ENCODE measurements around the gene RNU5B-1.
A peak's percentile ranks its signal among the peaks of the same experiment; 100 is the strongest.

Gene RNU5B-1

DNA sequence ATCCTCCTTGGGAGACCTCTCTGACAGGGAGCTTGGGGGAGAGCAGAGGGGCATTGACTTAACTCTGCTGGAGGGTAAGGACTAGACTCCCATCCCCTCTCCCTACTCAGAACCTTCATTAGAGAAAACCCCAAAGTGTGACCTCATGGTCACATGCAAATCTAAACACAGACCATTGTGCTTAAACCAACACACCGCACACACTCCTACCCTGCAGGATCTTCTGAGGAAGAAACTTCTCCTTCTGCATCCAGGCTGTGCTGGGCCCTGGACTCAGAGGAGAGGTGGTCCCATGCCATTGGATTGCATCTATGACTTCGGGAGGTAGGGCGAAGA is 17.0 kb upstream of the RNU5B-1 start:
- H3K4me3 ChIP-seq (ENCODE audit: low read depth, low read length): no peak overlapping the region

- H3K4me3 ChIP-seq (ENCODE audit: low read depth, low read length): no peak overlapping the region
Measured at GRCh38 chr15:65289261-65289854, 15.1 kb upstream of the RNU5B-1 start.

DNA sequence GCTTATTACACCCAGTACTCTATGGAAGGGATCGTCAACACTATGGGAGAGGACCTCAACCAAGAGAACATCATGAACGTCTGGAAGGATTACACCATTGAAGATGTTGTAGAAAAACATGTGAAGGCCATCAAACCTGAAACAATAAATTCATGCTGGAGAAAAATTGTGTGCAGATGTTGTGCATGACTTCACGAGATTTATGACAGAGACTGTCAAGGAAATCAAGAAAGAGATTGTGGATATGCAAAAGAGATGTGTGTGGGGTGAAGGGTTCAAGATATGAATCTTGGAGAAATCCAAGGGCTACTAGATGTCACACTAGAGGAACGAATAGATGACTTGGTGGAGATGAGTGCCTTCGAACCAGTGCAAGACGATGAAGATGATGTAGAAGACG is 14.2 kb upstream of the RNU5B-1 start:
- no peak overlapping the region for H3K4me3 ChIP-seq (ENCODE audit: low read depth, low read length)

DNA sequence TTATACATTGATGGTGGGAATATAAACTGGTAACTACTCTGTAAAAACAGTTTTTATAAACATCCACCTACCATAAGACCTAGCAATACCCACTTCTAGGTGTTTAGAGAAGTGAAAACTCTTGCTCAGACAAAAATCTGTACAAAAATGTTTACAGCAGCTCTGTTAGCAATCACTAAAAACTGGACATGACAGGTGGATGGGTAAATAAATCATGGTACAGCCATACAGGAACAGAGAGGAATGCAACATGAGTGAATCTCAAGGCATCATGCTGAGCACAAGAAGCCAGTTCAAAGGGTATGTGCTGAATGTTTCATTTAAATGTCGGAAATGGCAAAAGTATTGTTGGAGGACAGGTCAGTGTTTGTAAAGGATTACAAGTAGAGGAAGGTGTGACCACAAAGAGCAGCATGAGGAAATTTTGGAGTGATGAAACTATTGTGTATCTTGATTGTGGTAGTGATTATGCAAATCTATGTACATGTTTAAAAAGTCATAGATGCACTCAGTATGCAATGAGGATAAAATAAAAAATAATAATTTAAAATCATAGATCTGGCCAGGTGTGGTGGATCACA is 11.4 kb upstream of the RNU5B-1 start:
- H3K4me3 ChIP-seq (ENCODE audit: low read depth, low read length): no peak overlapping the region

DNA sequence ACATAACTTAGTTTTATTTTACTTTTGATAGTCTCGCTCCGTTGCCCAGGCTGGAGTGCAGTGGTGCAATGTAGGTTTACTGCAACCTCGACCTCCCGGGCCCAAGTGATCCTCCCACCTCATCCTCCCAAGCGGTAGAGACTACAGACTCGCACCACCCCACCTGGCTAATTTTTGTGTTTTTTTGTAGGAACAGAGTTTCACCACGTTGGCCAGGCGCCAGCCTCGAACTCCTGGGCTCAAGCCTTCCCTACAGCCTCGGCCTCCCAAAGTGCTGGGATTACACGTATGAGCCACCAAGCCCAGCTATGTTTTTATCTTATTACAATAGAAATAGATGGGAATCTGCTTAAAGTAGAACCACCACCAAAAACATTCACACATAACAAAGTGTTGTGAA is 5.7 kb upstream of the RNU5B-1 start:
- H3K4me3 ChIP-seq (ENCODE audit: low read depth, low read length): no peak overlapping the region

DNA sequence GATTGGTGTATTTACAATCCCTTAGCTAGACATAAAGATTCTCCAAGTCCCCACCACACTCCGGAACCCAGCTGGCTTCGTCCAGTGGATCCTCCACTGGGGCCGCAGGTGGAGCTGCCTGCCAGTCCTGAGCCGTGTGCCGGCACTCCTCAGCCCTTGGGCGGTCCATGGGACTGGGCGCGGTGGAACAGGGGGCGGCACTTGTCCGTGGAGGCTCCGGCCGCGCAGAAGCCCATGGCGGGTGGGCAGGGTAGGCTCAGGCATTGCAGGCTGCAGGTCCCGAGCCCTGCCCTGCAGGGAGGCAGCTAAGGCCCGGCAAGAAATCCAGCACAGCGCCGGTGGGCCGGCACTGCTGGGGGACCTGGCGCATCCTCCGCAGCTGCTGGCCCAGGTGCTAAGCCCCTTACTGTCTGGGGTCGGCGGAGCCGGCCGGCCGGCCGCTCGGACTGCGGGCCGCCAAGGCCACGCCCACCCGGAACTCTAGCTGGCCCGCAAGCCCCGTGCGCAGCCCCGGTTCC is 3.5 kb upstream of the RNU5B-1 start:
- H3K4me3 ChIP-seq (ENCODE audit: low read depth, low read length): no peak overlapping the region

DNA sequence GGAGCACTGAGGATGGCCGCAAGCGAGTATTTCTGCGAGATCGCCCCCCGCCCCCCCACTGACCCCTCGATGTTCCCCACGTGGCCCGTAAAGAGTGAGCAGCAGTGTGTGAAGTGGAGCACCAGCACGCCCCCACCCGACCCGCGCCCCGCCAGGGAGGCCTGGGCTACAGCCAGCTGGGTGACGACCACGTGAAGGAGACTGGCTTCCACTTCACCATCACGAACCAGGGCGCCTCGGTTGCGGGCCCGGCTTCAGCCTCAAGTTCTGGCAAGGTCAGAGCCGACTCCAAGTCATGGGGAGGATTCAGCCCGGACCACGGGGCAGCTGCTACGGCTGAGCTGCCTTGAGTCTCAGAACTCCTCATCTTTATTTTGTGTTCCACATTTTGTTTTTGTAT is 2.4 kb upstream of the RNU5B-1 start:
- H3K4me3 ChIP-seq (ENCODE audit: low read depth, low read length): no peak overlapping the region

GRCh38 chr15:65303687-65304380 is 643 bp upstream of the RNU5B-1 start:
- peak overlapping the region; percentile 33 for H3K4me3 ChIP-seq (ENCODE audit: low read depth, low read length)

DNA sequence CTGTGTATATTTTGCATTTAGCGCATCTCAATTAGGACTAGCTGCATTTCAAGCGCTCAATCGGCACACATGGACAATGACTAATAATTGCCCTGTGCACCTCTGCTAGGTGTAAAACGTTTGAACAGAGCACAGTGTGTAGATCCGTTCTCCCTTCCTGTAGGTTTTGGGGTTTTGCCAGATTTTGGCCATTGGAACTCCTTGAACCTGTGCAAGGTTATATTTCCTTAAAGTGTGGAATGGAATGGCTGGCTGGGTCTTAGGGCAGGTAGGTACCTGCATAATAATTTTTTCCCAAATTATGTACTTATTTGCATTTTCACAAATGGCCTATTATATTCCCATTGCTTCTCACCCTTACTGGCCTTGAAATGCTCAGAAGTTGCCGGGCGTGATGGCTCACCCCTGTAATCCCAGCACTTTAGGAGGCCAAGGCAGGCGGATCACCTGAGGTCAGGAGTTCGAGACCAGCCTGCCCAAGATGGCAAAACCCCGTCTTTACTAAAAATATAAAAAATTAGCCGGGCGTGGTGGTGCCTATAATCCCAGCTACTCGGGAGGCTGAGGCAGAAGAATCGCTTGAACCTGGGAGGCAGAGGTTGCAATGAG is 777 bp downstream of the RNU5B-1 start:
- no peak overlapping the region for H3K4me3 ChIP-seq (ENCODE audit: low read depth, low read length)

DNA sequence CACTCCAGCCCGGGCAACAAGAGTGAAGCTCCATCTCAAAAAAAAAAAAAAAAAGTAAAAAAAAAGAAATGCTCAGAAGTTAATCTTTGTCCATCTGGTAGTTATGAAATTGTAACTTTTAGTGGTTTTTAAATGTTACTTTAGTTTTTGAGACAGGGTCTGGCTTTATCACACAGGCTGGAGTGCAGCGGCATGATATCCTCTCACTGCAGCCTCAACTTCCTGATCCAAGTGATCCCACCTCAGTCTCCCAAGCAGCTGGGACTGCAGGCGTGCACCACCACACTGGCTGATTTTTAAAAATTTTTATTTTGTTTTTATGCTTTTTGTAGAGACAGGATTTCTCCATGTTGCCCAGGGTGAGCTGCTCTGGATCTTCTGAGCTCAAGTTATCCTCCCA is 1.3 kb downstream of the RNU5B-1 start:
- H3K4me3 ChIP-seq (ENCODE audit: low read depth, low read length): no peak overlapping the region

DNA sequence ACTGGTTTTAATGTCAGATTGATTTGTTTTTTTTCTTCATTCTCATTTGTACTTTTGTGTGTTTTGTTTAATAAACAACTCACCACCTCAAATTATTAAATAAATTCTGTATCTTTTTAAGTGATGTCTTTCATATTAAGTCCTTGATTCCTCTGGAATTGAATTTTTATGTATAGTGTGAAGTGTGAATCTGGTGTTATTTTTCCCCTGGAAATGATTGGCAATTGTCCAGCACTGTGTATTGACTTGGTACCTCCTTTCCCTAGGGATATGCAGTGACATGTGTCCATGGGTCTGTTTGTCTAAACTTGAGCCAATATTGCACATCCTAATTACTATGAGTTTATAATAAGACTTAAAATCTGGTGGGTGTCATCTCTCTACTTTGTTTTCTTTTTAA is 2.1 kb downstream of the RNU5B-1 start:
- H3K4me3 ChIP-seq (ENCODE audit: low read depth, low read length): no peak overlapping the region

DNA sequence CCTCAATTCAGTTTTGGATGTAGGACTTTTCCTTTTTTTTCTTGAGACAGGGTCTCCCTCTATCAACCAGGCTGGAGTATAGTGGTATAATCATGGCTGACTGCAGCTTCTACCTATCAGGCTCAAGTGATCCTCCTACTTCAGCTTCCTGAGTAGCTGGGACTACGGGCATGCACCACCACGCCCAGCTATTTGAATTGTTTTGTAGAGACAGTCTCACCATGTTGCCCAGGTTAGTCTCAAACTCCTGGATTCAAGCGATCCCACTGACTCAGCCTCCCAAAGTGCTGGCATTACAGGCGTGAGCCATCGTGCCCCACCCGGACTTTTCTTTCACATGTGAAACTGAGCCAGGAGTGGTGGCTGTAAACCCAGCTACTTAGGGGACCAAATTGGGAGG is 3.5 kb downstream of the RNU5B-1 start:
- H3K4me3 ChIP-seq (ENCODE audit: low read depth, low read length): no peak overlapping the region

DNA sequence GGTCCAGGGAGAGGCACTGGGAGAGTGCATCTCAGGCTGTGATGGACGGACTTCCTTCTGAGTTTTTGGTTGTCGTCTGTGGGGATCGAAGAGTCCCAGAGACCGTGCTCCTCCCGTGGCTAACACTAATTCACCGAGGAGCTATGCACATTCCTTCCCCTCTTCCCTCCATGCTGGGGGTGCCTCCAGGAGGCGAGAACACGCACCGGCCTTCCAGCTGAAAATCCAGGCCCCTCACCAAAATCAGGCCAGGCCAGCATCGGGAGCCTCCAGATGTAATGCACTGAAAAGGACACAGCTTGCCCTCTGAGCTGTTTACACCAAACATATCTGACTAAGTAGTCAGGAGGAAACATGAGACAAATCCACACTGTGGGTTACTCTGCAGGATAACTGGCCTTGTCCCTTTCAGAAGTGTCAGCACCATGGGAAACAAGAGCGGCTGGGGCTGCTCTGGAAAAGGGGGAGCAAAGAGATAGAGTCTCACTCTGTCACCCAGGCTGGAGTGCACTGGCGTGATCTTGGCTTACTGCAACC is 5.5 kb downstream of the RNU5B-1 start:
- no peak overlapping the region for H3K4me3 ChIP-seq (ENCODE audit: low read depth, low read length)

GRCh38 chr15:65310431-65311137 is 6.1 kb downstream of the RNU5B-1 start:
- H3K4me3 ChIP-seq (ENCODE audit: low read depth, low read length): no peak overlapping the region

- H3K4me3 ChIP-seq (ENCODE audit: low read depth, low read length): no peak overlapping the region
Measured at GRCh38 chr15:65311760-65312159, 7.3 kb downstream of the RNU5B-1 start.

DNA sequence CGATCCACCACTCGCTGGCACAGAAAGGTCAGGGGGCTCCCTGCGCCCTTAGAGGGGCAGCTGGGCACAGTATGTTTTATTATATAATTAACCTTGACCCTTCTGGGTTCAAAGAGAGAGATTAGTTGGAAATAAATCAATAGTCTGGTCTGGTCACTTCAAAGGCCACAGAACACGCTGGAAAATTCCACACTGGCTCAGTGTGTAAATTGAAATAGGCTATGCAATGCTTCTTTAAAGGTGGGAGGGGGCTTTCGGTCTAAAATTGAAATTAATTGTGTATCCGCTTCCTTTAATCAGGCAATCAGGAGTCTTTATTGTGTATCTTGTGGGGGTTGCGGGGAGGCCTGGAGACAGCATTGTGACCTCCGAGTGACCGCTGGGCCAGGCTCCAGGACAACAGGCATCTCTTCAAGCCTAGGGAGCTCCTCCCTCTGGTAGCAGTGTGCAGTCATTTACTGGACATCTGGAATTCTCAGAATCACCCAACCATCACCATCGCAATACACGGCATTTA is 8.0 kb downstream of the RNU5B-1 start:
- no peak overlapping the region for H3K4me3 ChIP-seq (ENCODE audit: low read depth, low read length)

DNA sequence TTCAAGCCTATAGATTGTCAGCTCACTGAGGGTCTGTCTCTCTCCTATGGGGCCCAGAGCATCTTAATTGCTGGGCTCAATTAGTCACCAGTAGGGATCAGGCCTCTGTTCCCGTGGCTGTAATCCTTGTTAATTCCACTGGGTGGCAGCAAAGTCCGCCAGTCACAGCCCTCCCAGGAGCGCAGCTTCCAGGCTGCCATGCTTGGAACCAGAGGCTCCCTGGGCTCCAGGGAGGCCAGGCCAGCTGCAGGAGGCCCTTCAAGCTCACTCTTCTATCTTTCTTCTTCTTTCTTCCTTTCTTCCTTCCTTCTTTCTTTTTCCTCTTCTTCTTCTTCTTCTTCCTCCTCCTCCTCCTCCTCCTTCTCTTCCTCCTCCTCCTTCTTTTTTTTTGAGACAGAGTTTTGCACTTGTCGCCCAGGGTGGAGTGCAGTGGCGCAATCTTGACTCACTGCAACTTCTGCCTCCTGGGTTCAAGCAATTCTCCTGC is 14.4 kb downstream of the RNU5B-1 start:
- H3K4me3 ChIP-seq (ENCODE audit: low read depth, low read length): no peak overlapping the region

DNA sequence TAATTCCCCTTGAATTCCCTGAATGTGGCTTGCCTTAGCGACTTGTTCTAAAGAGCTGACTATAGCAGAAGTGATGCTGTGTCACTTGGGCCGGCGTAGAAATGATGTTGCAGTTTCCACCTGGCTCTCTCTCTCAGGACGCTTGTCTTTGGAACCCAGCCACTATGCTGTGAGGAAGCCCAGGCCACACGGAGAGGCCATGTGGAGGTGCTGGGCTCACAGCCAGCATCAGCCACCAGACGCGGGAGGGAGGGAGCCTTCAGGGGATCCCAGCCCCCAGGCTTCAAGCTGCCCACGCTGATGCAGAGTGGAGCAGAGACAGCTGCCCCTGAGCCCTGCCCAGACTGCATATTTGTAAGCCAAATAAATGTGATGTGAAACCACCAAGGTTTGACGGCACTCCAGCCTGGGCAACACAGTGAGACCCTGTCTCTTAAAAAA is 18.6 kb downstream of the RNU5B-1 start:
- no peak overlapping the region for H3K4me3 ChIP-seq (ENCODE audit: low read depth, low read length)

GRCh38 chr15:65326117-65326526 is 21.6 kb downstream of the RNU5B-1 start:
- H3K4me3 ChIP-seq (ENCODE audit: low read depth, low read length): no peak overlapping the region

GRCh38 chr15:65326818-65327217 is 22.3 kb downstream of the RNU5B-1 start:
- H3K4me3 ChIP-seq (ENCODE audit: low read depth, low read length): no peak overlapping the region
